ENCODE data around the gene PHF21A.

DNA sequence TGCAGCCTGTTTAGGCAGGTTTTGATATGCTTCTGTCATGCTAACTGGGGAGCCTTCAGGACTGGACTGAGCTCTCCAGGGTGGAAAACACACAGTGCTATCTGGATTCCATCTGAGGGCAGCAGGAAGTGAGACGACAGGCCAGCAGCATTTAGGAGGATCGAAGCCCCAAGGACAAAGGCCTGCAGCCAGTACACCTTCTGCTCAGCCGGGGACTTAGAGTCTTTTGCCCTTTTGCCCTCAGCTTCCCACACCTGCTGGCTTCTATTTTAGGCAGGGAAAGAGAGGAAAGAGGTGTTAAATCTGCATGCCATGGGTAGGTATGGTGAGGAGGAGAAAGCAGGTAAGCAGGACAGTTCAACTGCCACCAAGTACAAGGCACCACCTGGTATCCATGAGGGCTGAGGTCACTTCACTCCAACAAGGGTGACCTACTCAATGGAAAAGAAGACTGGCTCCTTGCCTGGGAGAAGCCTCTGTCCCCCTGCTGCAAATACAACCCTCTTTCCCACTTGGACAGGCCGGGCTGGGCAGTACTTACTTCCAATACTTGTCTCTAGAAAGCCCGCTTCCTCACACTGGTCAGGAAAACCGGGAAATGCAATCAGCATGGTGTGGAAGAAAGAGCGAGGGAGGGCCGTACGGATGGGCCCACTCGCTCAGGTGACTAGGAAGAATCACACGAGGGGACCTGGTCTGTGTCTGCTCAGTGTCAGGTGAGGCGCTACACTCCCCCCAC is 186.5 kb downstream of the PHF21A start:
- TF ChIP-seq, protein P1, sequence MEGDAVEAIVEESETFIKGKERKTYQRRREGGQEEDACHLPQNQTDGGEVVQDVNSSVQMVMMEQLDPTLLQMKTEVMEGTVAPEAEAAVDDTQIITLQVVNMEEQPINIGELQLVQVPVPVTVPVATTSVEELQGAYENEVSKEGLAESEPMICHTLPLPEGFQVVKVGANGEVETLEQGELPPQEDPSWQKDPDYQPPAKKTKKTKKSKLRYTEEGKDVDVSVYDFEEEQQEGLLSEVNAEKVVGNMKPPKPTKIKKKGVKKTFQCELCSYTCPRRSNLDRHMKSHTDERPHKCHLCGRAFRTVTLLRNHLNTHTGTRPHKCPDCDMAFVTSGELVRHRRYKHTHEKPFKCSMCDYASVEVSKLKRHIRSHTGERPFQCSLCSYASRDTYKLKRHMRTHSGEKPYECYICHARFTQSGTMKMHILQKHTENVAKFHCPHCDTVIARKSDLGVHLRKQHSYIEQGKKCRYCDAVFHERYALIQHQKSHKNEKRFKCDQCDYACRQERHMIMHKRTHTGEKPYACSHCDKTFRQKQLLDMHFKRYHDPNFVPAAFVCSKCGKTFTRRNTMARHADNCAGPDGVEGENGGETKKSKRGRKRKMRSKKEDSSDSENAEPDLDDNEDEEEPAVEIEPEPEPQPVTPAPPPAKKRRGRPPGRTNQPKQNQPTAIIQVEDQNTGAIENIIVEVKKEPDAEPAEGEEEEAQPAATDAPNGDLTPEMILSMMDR (IDR thresholded peaks at IDR 0.05), result no peak
- TF ChIP-seq EP300 (IDR thresholded peaks at IDR 0.05), result no peak
